HG03135 (cell line): ENCODE data around the gene TMEM269.

ENCODE experiments used
- ATAC-seq: cut with Tn5 transposase; IDR thresholded peaks from one replicate; pipeline ENCODE4 v1.9.1; 2021; ENCODE audit warnings: mild to moderate bottlenecking, moderate library complexity; ENCODE audit not compliant: unreplicated experiment

Gene TMEM269

DNA sequence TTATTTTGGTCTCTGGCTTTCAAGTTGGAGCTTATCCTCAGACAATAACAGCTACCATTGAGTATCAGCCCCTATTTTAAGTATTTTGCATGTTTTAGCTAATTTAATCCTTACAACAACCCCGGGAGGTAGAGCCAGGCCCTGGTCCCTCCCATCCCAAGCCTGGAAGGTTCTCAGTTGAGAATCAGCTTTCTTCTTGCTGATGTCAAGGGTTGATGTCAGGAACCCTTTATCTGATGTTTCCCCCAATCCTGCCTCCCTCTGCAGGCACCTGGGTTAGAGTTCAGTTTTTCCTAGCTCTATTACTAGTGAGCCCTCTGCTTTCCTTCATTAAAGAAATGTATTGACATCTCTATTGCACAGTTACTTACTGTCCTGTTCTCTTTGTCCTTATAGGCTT is 36.0 kb downstream of the TMEM269 start:
- ATAC-seq = no peak

DNA sequence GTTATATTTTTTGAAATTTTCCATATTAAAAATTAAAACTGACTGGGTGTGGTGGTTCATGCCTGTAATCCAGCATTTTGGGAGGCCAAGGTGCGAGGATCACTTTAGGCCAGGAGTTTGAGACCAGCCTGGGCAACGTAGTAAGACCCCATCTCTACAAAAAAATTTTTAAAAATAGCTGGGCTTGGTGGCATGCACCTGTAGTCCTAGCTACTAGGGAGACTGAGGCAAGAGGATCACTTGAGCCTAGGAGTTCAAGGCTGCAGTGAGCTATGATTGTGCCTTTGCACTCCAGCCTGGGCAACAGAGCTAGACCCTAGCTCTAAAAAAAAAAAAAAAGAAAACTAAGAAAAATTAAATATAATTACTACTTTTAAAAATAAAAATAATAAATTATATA is 36.9 kb downstream of the TMEM269 start:
- no peak for ATAC-seq

DNA sequence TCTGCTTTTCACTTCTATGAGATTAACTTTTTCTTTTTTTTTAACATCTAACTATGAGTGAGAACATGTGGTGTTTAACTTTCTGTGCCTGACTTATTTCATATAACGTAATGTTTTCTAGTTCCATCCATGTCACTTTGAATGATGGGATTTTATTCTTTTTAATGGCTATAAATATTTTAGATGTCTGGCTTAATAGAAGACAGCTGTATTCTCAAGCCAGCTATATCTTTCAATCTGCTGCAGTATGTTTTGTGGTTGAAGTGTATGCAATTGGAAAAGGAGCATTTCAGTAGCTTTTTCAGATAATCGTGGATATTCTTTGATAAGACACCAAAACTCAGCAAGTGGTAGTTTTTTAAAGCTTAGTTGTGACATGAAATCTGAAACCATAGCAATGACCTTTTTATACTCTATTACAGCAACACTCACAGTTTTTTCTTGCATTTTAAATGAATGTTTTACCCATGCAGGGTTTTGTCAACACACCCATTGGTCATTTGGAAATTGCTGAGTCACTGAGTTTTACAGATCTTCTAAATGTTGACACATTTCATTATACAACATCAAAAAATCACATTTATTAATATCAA is 38.1 kb downstream of the TMEM269 start:
- ATAC-seq = no peak

DNA sequence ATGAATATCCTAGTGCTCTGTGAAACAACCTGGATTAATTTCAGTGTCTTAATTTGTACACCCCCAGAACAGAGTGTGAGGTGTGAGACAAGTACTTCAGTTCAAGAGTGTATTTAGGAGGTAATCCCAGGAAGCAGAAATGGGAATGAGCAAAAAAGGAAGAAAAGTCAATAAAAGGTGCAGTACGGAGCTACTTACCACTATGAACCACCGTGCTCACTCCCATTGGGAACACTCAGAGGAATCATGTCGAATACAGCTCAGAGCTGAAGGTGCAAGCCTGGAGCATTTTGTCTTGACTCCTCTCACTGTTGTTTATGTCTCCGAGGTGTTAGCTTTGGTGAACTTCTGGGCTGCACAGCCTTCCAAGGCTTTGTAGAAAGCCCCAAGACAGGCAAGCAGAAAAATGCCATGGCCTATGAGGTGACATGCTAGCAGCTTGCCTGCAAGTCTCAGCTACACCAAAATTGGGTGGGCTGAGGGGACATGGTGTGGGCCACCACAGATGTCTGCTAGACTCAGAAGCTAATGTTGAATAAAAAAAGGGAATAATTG is 39.8 kb downstream of the TMEM269 start:
- no peak for ATAC-seq

DNA sequence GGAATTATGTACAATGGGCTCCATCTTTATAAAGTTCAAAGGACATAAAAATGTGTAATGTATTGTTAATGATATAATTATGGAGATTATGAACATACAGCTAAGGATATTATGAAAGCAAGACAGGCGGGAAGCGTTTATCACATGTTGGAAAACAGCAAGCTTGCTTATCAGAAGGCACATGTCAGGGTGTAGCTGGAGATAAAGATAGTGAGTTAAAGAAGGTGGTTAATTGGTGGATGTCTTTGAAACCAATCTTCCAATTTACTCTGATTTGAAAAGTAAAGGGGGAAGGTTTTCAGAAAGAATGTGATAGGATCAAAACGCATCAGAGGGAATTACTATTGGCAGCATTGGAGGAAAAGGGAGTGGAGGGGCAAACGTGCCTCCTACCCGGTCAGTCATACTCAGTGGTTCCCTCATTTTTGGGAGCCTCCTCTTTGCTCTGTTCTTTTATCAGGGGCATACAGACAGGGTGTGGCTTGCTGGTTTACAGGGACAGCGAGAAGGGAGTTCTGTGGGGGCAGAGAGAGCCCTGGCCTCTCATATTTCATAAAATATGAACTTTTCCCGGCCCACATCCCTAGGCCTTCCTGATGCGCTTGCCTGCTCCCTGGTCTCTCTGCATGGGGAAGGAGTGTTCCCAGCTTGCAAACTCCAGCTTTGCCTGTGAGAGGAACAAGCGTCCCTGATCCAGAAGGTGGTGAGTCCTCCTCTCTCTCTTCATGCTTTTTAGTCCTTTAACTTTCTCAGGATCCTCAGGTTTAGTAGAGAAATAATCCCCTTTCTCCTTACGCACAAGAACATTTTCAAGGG is 40.5 kb downstream of the TMEM269 start:
- no peak for ATAC-seq

DNA sequence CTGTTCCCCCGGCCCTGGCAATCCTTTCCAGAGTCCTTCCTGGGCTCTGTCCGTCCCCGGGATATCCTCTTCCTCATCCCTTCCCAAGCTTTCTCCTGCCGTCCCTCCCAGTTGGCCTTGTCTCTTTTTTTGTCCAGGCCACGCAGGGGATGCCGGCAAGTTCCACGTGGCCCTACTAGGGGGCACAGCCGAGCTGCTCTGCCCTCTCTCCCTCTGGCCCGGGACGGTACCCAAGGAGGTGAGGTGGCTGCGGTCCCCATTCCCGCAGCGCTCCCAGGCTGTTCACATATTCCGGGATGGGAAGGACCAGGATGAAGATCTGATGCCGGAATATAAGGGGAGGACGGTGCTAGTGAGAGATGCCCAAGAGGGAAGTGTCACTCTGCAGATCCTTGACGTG is 45.8 kb downstream of the TMEM269 start:
- ATAC-seq = no peak

DNA sequence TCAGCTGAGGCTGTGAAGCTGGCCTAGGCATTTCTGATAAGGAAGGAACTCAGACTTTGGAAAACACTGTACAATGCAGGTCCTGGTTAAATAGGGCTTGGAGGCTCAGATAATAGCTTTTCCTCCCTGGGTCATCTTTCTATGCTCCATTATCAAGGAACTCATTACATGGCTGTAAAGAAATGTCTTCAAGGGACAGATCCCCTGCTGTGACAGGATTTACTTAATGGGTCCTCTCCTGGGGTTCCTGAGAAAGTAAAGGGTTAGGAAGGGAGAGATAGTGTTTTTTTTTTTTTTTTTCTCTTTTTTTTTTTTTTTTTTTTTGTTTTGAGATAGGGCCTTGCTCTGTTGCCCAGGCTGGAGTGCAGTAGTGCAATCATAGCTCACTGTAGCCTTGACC is 46.5 kb downstream of the TMEM269 start:
- no peak for ATAC-seq

DNA sequence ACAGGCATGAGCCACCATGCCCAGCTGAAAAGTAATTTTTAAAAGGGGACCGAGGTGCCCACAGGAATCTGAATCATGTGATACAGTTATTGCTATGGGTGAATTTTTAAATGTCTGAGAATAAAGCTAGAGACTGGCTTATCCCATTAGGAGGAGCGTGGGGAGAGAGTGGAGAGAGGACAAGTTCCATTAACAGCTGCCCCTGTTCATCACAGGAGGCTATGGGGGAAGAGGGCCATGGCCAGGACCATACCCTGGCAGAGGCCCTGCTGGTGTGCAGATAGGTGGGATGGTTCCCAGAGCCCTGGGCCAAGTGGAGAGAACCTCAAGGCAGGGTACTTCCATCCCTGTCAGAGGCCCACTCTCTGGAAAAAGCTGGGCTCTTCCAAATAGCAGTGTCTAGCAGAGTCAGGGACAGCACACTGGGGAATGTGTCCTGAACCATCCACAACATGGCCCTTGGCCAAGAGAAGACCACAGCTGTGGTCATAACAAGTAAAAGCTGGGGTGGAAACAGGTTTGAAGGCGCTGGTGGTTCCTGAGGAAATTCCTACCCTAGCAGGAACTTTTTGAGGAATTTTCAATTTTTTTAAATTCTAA is 48.0 kb downstream of the TMEM269 start:
- no peak for ATAC-seq

DNA sequence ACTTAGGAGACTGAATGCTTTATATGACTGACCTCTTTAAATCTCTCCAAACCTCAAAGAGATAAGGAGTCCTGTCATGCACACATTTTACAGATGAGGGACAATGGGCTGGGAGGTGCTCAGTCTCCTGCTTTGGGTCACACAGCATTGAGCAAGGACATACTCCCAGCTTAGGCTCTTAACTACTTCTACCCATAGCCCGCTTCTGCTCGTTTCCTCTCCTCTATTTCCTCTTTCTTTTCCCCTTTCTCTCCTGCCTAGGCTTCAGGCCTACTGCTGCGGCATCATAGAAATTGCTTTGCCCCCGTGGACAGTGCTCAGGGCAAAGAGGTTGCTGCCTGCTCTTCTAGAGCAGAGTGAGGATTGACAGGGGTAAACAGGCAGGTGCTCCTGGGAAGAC is 49.2 kb downstream of the TMEM269 start:
- no peak for ATAC-seq

DNA sequence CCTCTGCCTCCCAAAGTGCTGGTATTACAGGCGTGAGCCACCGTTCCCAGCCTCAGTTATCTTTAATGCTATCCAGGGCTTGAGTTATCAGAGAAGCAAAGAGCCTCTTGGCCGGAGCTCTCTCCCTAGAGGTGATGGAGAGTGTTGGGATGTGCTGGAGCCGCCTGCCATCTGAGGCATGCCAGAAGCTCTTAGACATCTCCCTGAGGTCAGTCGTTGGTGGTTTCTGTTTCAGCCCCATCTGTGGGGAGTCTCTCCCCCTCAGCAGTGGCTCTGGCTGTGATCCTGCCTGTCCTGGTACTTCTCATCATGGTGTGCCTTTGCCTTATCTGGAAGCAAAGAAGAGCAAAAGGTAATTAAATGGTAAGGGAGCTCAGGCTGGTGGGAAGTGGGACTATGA is 50.0 kb downstream of the TMEM269 start:
- ATAC-seq = no peak

DNA sequence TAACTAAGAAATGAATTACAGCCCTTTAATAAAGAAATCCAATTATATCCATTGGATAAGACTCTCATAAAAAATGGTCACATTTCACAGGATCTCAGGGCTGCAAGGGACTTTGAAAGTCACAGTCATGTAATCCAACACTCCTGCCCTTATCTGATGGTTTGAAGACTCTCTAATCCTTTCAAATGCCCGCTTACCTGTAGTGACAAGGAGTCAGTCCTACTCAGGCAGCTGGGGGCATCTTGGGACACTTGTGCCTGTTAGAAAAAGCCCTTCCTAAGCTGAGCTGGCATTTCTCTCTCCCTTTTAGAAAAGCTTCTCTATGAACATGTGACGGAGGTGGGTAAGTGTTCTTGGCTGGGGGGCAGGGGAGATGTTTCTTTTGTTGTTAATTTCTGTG is 50.6 kb downstream of the TMEM269 start:
- ATAC-seq = no peak

DNA sequence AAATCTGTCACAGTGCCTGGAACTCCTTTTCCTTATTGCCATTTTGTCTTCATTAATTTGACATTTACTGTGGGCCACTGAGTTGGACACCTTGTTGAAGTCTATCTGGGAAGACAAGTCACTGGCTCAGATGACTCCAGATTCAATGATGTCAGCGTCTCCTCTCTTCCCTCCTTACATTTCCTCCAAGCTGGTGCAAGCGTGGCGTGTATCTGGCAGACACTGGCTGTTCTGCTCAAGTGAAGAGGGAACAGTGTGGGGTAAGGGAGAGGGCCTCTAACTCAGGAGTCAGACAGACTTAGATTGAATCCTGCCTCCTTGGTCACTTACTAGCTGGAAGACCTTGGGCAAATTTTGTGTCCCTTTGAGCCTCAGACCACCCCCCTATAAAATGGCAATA is 52.9 kb downstream of the TMEM269 start:
- no peak for ATAC-seq

DNA sequence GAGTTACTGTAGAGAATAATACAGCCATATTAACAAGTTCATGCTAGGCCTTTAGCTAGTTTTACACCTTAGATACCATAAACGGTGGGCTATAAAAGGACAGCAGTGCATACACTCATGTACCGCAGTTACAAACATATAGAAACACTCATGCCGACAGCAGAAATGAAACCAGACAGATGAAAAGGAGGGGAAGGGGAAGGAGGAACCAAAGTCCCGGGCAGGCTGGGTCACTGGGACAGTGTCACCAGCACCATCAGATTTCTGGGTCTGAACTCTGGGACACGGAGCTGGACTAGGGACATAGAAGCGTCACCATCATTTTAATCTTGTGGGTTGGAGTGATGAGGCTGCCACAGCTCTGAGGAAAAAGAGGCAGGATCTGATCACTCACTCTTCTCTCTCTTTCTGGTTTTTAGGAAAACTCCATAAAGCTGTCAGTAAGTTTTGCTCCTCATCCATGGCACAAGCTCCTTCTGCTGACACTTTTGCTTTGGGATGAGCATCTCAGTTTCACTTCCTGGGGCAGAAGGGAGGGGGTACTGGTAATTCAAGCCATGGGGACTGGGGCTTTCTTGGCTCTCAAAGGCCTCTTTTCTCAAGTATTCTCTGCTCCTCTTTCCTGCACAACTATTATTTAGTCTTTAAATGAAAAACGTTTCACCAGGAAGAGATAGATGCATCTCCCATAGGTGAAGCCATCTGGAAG is 53.8 kb downstream of the TMEM269 start:
- ATAC-seq = no peak

DNA sequence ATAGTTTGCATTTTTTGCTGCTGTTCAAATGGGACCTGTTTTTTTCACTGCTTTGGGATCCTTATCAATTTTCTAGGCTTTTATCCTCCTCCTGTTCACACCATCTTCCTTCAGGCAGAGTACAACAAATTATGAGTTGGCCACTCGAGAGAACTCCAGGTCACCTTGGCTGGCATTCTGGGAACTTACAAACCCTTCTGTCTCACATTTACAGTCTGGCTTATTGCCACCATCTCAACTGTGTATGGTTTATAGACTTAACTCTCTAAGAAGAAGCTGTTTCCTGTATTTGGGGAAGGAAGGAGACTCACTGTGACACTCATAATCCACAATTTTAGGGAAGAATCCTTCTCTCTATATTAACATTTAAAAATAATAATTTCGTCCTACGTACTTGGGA is 56.2 kb downstream of the TMEM269 start:
- ATAC-seq = no peak

DNA sequence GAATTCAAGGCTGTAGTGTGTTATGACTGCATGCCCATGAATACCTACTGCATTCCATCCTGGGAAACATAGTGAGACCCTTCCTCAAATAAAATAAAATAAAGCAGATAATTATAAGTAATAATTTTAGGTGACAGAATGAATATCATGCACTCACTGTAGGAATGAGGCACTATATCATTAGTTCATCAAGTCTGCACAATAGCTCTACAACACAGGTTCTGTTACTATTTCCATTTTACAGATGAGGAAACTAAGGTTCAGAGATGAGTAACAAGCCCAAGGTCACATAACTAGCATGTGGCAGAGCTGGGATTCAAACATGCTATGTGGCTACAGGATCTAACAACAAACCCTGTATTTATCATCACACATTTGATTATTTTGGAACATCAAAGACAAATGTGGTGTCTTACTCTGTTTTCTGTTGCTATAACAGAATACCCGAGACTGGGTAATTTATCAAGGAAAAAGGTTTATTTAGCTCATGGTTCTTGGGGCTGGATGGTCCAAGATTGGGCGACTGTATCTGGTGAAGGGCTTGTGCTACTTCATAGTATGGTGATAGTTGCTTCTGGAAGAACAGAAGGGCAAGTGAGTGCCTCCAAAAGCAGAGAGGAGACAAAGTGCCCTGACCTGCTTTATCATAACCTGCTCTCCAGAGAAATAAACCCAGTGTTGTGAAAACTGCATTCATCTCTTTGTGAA is 56.8 kb downstream of the TMEM269 start:
- no peak for ATAC-seq

DNA sequence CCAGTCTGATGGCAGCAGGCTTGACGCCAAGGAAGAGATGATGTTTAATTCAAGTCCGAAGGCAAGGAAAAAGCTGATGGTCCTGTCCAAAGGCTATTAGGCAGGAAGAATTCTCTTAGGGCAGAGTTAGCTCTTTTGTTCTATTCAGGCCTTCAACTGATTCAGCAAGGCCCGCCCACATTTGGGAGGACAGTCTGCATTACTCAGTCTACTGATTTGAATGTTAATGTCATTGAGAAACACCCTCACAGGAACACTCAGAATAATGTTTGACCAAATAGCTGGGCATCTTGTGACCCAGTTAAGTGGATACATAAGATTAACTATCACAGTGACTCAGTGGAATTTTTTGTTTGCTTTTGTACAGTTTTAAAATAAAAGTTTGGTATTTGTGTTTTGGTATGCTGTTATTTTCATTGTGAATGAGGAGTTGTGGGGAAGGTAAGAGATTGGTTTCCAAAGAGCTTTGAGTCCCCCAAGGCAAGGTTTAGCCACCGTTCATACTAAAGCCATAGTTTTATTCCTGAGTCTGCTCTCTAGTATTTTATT is 59.9 kb downstream of the TMEM269 start:
- ATAC-seq = no peak

DNA sequence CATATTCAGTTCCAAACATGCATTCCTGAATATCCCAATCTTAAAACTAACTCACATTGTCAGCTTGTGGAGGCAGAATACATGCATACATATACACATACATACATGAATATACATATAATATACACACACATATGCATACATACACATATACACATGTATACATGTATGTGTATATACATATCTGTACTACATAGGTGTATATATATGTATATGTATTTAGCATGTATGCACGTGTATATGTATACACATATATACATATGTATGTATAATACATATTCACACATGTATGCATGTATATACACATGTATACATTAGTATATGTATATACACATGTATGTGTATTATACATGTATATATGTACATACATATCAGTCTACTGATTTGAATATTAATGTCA is 60.4 kb downstream of the TMEM269 start:
- ATAC-seq = no peak

DNA sequence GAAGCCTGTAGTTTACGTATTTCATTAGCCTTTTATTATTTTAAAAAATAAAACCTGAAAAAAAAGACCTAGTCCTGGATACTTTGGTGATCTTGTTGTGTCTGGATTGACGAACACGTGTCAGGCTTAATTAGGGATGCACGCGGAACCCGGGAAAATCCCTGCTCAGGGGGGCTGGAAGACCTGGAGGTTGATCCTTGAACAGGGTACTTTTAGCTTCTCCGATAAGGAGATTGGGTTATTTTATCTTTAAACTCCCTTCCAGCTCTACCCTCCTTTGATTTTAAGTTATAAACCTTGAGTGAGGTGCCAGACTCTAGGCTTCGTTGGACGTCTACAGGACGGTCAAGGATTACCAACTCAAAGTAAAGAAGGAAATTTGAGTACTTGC is 61.1 kb downstream of the TMEM269 start:
- peak; percentile 7 for ATAC-seq

DNA sequence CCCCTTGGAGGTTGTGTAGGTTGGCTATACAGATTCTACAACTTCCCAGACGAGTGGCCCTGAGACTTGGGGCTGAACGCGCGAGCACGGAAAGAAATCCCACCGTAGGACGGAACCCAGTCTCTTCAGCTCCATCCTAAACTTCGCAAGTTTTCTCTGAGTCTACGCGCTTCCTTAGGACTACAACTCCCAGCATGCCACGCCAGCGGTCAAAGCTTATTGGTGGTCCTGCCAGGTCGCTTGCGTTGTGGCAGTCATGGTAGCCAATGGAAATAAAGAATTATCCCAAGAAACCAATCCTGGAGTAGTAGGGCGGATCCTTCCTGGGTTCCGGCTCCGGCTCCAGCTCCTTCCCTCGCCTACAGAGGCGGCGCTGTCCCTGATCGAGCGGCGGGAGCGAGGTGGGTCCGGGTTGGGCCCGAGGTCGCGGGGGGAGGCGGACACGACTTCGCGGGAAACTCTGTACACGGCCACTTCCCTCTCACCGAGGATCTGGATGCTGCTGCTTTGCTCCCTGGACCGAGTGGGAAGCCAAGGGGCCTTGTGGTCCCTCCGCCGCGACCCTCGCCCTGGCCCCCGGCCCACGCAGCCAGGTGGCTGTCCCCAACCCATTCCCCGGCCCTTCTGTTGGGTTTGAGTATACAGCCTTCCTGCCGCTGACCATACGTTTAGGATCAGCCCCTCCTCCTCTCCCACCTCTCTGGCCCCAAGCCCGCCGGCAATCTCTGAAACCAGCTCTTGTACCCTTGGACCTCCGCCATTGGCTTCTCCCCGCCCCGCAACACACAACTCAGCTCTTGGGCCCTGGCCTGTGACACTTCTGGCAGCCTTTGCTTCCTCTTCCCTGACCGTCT is 61.7 kb downstream of the TMEM269 start, which contains the start of gene ZNF691:
TSS of gene ZNF691 (plus strand) at position 357 of the 854 bp plus-strand sequence. CDS start 3,046 bp downstream, outside the sequence.
- peak; percentile 96 for ATAC-seq
